Mesodermal cell (in vitro differentiated cells): ENCODE data around the gene YES1.

Source experiments
- H3K27ac ChIP-seq: 2 replicates; pipeline ENCODE4 v1.7.0; 2013; ENCODE audit warnings: mild to moderate bottlenecking, low read depth, low read length, moderate library complexity; ENCODE audit not compliant: severe bottlenecking
- H3K36me3 ChIP-seq: 2 replicates; pipeline ENCODE4 v1.7.1; 2013; ENCODE audit warnings: mild to moderate bottlenecking, low read length, moderate library complexity; ENCODE audit not compliant: control insufficient read depth, insufficient read depth
- H3K4me1 ChIP-seq: one replicate; pipeline ENCODE4 v1.7.1; 2013; ENCODE audit warnings: mild to moderate bottlenecking, low read length; ENCODE audit not compliant: insufficient read depth, control insufficient read depth, poor library complexity, severe bottlenecking
- H3K4me3 ChIP-seq: 2 replicates; pipeline ENCODE4 v1.7.0; 2013; ENCODE audit warnings: low read length, control low read depth, mild to moderate bottlenecking; ENCODE audit not compliant: insufficient read depth, poor library complexity, severe bottlenecking; ENCODE audit errors: extremely low read depth
- H3K9me3 ChIP-seq: 2 replicates; pipeline ENCODE4 v1.7.1; 2013; ENCODE audit warnings: mild to moderate bottlenecking, low read length, moderate library complexity; ENCODE audit not compliant: control insufficient read depth
- WGBS, 2 experiments: methylation state at CpG; one replicate each; pipeline ENCODE4 v1.1.5; 2013; ENCODE audit warnings: missing lambda C conversion rate in 2 of 2; ENCODE audit not compliant: insufficient coverage in 2 of 2; 5-methylcytosine and 5-hydroxymethylcytosine counted together

Gene YES1

DNA sequence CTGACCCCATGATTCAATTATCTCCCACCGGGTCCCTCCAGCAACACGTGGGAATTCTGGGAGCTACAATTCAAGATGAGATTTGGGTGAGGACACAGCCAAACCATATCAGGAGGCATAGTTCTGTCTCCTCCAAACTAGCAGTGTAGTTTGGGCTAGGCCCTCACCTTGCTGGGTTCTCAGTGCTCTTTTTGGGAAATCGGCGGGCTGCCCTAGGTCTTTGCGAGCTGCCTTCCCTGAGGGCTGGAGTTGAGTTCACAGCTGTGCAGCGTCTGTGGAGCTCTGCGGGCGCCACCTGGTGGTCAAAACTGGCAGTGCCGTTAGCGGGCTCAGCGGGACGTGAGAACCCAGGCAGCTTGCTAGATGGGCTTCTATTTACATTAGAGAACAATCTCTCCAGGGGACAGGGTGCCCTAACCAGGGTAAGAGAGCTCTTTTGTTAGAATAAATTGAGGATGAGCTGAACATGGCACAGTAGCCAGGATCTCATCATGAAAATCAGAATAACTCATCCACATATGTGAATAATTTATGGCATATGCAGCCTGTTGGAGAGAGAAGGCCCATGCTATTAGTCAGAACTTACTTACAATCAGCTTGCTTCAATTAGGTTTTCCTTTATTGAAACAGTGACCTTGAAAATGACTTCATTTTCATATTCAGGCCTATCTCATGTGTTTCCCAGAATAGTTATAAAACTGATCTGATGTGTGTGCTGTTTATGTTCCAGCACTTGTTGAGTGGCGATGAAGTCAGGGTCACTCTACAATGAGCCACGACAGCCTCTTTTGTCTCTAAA, 27.4 kb upstream of the YES1 start:
- no peaks in the 10 kb centered on the region for H3K9me3 ChIP-seq
- no peaks in the 10 kb centered on the region for H3K36me3 ChIP-seq
- H3K4me3 ChIP-seq: no peak overlapping the region
- no peak overlapping the region for H3K27ac ChIP-seq
- peaks cover 4% of the 10 kb centered on the region for H3K4me1 ChIP-seq
- WGBS, 2 experiments: 27 to 28% methylated on average over 8 to 11 of the region's 14 CpGs

- H3K36me3 ChIP-seq: no peaks in the 10 kb centered on the region
- no peaks in the 10 kb centered on the region for H3K9me3 ChIP-seq
- no peak overlapping the region for H3K27ac ChIP-seq
- H3K4me3 ChIP-seq: no peak overlapping the region
- peaks cover 4% of the 10 kb centered on the region for H3K4me1 ChIP-seq
- WGBS, 2 experiments: 80 to 100% methylated on average over 1 of the region's 2 CpGs
Measured at GRCh38 chr18:837922-838321, 25.9 kb upstream of the YES1 start.

DNA sequence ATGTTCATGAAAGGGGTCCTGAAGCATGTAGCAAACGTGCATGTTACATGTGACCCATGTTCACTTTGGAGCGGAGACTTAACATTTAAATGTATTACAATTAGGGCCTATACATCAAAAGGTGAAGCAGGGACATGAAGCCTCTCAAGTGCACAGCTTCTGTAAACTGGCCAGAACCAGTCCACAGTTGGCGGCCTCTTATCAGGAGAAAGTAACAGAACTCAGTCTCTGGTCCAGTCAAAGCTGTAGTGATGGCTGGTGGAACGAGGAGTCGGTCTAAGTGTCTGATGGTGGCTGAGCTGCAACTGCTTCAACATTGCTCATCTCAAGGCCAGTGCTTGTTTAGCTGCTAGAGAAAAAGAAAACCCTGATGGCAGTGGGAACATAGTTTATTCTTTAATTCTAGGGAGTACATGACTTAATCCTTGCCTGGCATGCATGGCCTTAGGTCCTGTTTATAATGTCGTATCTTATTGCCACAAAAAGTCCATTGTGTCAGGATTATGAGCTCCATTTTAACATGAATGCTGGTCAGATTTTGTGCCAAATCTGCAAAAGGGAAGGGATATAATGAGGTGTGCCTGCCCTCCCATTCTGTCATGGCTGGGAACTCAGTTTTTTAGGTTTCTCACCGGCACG, 22.2 kb upstream of the YES1 start:
- Histone ChIP-seq H3K27ac (no peak overlapping the region), H3K36me3 (no peaks in the 10 kb centered on the region), H3K4me1 (peaks cover 19% of the 10 kb centered on the region), H3K4me3 (no peak overlapping the region), H3K9me3 (no peaks in the 10 kb centered on the region)
- 92 to 100% methylated on average over 2 to 8 of the region's 8 CpGs for WGBS, 2 experiments

- H3K4me3 ChIP-seq: no peak overlapping the region
- H3K36me3 ChIP-seq: no peaks in the 10 kb centered on the region
- no peak overlapping the region for H3K27ac ChIP-seq
- WGBS, 2 experiments: 85 to 93% methylated on average over 4 of the region's 4 CpGs
- H3K4me1 ChIP-seq: peaks cover 19% of the 10 kb centered on the region
- no peaks in the 10 kb centered on the region for H3K9me3 ChIP-seq
Measured at GRCh38 chr18:833197-833596, 21.2 kb upstream of the YES1 start.

GRCh38 chr18:832085-832681, 20.1 kb upstream of the YES1 start:
- Histone ChIP-seq H3K4me3 (peak overlapping the region; percentile 8), H3K4me1 (peaks cover 19% of the 10 kb centered on the region), H3K27ac (no peak overlapping the region), H3K9me3 (no peaks in the 10 kb centered on the region), H3K36me3 (no peaks in the 10 kb centered on the region)
- 30 to 37% methylated on average over 10 to 15 of the region's 16 CpGs for WGBS, 2 experiments

DNA sequence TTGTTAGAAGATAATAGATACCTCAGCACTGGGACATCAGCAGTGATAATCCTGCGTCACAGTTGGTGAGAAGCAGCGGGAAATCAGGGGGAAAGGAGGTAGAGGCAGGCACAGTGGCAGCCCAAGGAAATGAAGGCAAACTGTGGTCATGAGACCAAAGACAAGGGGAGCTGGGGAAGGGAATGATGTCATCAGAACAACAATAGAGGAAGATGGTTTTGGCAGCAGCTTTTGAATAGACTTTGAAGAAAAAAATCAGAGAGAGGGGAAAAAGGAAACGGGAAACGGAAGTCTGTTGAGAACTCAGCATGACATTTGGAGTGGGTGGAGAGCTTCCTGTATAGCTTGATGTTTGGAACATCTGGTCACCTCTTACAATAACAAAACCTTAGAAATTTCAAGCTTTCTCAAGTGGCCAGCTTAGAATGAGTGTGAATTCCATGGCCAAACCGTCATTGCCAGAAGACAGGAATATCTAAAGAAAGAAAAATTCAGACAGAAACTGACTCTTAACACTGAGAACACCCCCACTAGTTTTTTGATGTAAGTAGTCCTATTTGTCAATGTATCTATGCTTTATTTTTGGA, 18.4 kb upstream of the YES1 start:
- no peak overlapping the region for H3K4me3 ChIP-seq
- peak overlapping the region; percentile 91 for H3K27ac ChIP-seq
- WGBS, 2 experiments: 12 to 13% methylated on average over 4 to 5 of the region's 5 CpGs
- H3K36me3 ChIP-seq: no peaks in the 10 kb centered on the region
- peaks cover 19% of the 10 kb centered on the region for H3K4me1 ChIP-seq
- no peaks in the 10 kb centered on the region for H3K9me3 ChIP-seq

DNA sequence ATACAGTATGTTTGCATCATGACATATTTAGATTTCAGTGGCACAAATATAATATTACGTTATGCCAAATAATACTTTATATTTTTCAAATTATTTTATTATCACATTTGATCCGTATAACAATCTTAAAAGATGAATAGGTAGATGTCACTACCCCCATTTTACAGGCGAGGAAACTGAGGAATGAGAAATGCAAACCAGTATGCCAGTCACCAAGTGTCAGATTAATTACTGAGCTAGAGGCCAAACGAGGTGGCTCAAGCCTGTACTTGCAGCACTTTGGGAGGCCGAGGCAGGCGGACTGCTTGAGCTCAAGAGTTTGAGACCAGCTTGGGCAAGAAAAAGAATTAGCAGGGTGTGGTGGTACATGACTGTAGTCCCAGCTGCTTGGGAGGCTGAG, 17.4 kb upstream of the YES1 start:
- WGBS, 2 experiments: 96 to 100% methylated on average over 3 to 4 of the region's 6 CpGs
- H3K36me3 ChIP-seq: no peaks in the 10 kb centered on the region
- peaks cover 19% of the 10 kb centered on the region for H3K4me1 ChIP-seq
- H3K4me3 ChIP-seq: no peak overlapping the region
- no peaks in the 10 kb centered on the region for H3K9me3 ChIP-seq
- H3K27ac ChIP-seq: peak overlapping the region; percentile 91

DNA sequence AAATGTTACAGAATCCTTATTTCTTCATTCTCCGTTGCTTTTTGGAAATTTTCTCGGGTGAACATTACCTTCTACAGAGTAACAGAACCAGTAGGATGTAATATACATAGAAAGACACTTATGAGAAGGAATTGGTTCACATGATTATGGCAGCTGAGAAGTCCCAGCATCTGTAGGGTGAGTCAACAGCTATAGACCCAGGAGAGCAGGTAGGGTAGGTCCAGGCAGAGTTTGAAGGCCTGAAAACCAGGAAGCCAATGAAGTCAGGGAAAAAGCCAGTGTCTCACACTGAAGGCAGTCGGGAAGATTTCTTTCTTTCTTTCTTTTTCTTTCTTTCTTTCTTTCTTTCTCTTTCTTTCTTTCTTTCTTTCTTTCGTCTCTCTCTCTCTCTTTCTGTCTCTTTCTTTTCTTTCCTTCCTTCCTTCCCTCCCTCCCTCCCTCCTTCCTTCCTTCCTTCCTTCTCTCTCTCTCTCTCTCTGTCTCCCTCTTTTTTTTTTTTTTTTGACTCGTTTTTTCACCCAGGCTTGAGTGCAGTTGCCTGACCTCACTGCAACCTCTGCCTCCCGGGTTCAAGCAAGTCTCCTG, 15.1 kb upstream of the YES1 start:
- H3K27ac ChIP-seq: no peak overlapping the region
- no peaks in the 10 kb centered on the region for H3K9me3 ChIP-seq
- no peaks in the 10 kb centered on the region for H3K36me3 ChIP-seq
- H3K4me1 ChIP-seq: peaks cover 15% of the 10 kb centered on the region
- H3K4me3 ChIP-seq: no peak overlapping the region
- WGBS, 2 experiments: 92 to 94% methylated on average over 2 of the region's 6 CpGs

DNA sequence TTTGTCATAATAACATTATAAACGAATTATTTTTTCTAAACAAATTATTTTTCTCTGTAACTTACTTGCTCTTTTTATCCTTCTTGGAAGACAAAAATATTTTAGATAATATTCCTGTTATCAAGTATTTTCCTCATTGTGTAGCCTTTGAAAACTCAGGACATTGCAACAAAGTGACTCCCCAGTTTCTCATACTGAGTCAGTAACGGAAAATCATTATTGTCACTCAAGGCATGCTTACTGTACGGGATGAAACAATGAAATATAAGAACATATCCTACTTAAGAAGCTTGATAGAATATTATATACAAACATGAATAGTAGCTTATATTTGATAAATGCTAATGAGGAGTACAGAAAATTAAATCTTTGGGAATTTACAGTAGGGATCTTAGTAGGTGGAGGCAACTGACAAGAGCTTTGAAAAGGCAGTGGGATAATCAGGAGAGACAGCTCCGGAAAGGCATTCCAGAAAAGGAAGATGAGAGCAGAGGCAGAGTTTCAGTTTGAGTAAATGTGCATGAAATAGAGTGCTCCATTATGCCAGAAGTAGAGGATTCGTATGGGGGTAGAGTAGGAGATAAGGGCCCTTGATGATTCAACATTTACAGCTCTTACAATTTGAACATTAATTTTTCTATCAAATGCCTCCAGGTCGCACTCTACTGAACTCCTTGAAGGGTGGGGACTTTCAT, 14.0 kb upstream of the YES1 start:
- Histone ChIP-seq H3K27ac (no peak overlapping the region), H3K4me3 (no peak overlapping the region), H3K4me1 (peaks cover 12% of the 10 kb centered on the region), H3K9me3 (no peaks in the 10 kb centered on the region), H3K36me3 (no peaks in the 10 kb centered on the region)
- WGBS, 2 experiments: 55 to 97% methylated on average over 1 to 2 of the region's 6 CpGs

DNA sequence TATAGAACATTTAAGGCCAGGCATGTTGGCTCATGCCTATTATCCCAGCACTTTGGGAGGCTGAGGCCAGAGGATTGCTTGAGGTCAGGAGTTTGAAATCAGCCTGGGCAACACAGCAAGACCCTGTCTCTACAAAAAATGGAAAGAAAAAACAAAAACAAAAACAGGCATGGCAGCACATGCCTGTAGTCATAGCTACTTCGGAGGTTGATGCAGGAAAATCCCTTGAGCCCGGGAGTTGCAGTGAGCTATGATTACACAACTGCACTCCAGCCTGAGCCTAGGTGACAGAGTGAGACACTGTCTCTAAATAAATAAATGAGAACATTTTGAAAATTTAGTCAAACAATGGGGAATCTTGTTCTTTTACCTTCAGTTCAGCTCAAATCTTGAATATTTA, 12.1 kb upstream of the YES1 start:
- Histone ChIP-seq H3K4me1 (peaks cover 6% of the 10 kb centered on the region), H3K27ac (no peak overlapping the region), H3K36me3 (no peaks in the 10 kb centered on the region), H3K4me3 (no peak overlapping the region), H3K9me3 (no peaks in the 10 kb centered on the region)
- 87 to 92% methylated on average over 2 of the region's 2 CpGs for WGBS, 2 experiments
